Measurements from ENCODE around the gene BUD13. TPM values are rescaled to one million over a fixed set of nuclear protein-coding genes. Genes with fewer than 3 reads are reported as not detected.
A peak's percentile ranks its signal among the peaks of the same experiment; 100 is the strongest.

Gene BUD13
- polyA plus RNA-seq, 2 of the 4 experiments (the other 2 are of a cell fraction): 9.8 to 16.2 TPM

DNA sequence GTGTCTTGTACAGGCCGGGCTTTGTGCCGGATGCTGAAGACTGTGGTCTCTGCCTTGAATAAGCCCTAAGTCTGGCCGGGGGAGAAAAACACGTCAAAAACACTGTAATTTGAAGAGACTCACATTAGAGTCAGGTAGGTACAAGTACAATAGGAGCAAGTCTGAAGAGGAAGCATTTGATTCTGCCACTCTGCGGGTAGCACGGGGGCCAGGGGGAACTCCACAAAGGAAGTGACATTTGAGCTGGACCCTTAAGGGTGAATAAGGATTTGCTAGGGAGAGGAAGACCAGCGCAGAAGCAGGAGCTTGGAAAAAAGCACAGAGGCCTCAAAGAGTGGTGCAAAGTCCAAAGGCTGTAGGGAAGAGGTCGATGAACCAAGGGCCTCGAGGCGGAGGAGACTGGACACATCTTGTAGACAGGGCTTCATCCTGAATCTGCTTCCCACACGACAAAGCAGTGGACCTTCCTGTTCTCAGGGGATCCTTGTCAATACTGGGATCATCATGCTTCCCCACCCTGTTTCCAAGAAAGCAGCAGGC, 38.7 kb downstream of the BUD13 start:
- CTCF ChIA-PET: interaction anchor here (0.6 to 3.6 kb wide), 11 partner anchors 9 to 1021 kb away, joined by 3 to 31 read pairs (median 7); no protein-coding TSS in a partner anchor
- DNase-seq (ENCODE audit: low read depth in 1 of 2, low spot score in 1 of 2) (no peak), FAIRE-seq (no peak), ATAC-seq (no peak)
- Histone ChIP-seq H3K27ac (no peak overlapping the region), H3K4me3 (no peak overlapping the region), H3K9me3 (no peaks in the 10 kb centered on the region), H3K4me1 (no peaks in the 10 kb centered on the region), H3K4me2 (no peak overlapping the region)
- POLR2A ChIA-PET: no interaction called here
- TF ChIP-seq HOXB5 (CRISPR knock-in tag; IDR thresholded peaks at IDR 0.05): no peak
- TF ChIP-seq, protein P1, sequence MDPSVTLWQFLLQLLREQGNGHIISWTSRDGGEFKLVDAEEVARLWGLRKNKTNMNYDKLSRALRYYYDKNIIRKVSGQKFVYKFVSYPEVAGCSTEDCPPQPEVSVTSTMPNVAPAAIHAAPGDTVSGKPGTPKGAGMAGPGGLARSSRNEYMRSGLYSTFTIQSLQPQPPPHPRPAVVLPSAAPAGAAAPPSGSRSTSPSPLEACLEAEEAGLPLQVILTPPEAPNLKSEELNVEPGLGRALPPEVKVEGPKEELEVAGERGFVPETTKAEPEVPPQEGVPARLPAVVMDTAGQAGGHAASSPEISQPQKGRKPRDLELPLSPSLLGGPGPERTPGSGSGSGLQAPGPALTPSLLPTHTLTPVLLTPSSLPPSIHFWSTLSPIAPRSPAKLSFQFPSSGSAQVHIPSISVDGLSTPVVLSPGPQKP (IDR thresholded peaks at IDR 0.05; ENCODE audit: low read depth, low read length): no peak
- TF ChIP-seq FOSL2 (IDR thresholded peaks at IDR 0.05): no peak
- no peak for TF ChIP-seq FOSL2 (CRISPR knock-in tag; IDR thresholded peaks at IDR 0.05)
- no peak for TF ChIP-seq RFX5 (IDR thresholded peaks at IDR 0.05)
- TF ChIP-seq RAD21 (conservative IDR thresholded peaks at IDR 0.05 in 1 of 2, IDR thresholded peaks at IDR 0.05 in 1 of 2): no peak
- no peak for TF ChIP-seq HDAC2 (IDR thresholded peaks at IDR 0.05)
- TF ChIP-seq POLR2A (IDR thresholded peaks at IDR 0.05; ENCODE audit: low read length): no peak
- no peak for TF ChIP-seq FOXS1 (CRISPR knock-in tag; IDR thresholded peaks at IDR 0.05)
- TF ChIP-seq, protein P2, sequence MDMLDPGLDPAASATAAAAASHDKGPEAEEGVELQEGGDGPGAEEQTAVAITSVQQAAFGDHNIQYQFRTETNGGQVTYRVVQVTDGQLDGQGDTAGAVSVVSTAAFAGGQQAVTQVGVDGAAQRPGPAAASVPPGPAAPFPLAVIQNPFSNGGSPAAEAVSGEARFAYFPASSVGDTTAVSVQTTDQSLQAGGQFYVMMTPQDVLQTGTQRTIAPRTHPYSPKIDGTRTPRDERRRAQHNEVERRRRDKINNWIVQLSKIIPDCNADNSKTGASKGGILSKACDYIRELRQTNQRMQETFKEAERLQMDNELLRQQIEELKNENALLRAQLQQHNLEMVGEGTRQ (IDR thresholded peaks at IDR 0.05): no peak
- TF ChIP-seq CEBPB (IDR thresholded peaks at IDR 0.05): no peak
- 80% methylated on average over 11 of the region's 11 CpGs for WGBS (ENCODE audit: missing lambda C conversion rate)

DNA sequence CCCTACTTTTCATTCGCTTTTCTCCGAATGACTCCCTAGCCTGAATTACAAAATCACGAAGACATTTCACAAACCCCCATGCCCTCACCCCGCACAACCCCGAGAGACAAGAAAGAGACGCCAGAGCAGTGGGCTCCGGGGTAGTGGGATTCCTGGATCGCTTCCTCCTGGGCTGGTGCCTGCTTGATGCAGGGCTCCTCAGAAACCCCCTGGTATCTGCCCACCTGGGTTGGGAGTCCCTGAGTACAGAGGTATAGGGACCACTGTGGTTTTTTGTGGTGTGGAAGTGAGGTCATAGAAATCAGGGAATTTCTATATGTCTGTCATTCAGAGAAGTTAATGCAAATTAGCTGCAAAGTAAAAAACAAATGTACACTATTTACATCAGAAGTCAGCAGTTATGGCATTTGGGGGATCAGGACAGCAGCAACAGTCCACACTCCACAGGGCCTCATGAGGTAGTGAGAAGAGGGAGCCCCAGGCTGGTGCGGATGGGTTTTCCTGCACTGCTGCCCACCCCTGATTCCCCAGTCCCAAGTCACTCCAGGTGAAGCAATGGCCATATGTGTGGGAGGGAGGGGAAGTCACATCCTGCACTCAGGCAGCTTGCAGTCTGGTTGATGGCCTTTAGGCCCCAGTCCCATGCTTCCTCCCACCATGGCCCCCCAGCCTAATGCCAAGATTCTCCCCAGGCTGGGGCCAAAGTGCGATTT, 39.6 kb downstream of the BUD13 start:
- H3K4me2 ChIP-seq: no peak overlapping the region
- DNase-seq (ENCODE audit: low read depth in 1 of 2, low spot score in 1 of 2) (no peak), ATAC-seq (peak in 1 of 2 experiments; percentile 15; a peak in 2 of 6 replicates), FAIRE-seq (no peak)
- no peak overlapping the region for H3K27ac ChIP-seq
- no peak for TF ChIP-seq EHMT2 (IDR thresholded peaks at IDR 0.05; ENCODE audit: low read depth)
- no peak for TF ChIP-seq MAZ (IDR thresholded peaks at IDR 0.05; ENCODE audit: borderline replicate concordance, low read depth, low read length)
- no peak for TF ChIP-seq NPAS2 (CRISPR knock-in tag; IDR thresholded peaks at IDR 0.05; ENCODE audit: borderline replicate concordance)
- no peak for TF ChIP-seq BHLHE40 (IDR thresholded peaks at IDR 0.05; ENCODE audit: low read depth, low read length)
- TF ChIP-seq, protein P3, sequence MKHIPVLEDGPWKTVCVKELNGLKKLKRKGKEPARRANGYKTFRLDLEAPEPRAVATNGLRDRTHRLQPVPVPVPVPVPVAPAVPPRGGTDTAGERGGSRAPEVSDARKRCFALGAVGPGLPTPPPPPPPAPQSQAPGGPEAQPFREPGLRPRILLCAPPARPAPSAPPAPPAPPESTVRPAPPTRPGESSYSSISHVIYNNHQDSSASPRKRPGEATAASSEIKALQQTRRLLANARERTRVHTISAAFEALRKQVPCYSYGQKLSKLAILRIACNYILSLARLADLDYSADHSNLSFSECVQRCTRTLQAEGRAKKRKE (CRISPR knock-in tag; IDR thresholded peaks at IDR 0.05; ENCODE audit: low read depth): no peak
- no peak for TF ChIP-seq RAD21 (conservative IDR thresholded peaks at IDR 0.05 in 1 of 2, IDR thresholded peaks at IDR 0.05 in 1 of 2)
- TF ChIP-seq HOXA7 (CRISPR knock-in tag; IDR thresholded peaks at IDR 0.05): no peak
- no peak for TF ChIP-seq CHD4 (IDR thresholded peaks at IDR 0.05; ENCODE audit: borderline replicate concordance)
- no peak for TF ChIP-seq TP53 (CRISPR knock-in tag; IDR thresholded peaks at IDR 0.05)
- no peak for TF ChIP-seq FOXS1 (CRISPR knock-in tag; IDR thresholded peaks at IDR 0.05)
- TF ChIP-seq, protein P4, sequence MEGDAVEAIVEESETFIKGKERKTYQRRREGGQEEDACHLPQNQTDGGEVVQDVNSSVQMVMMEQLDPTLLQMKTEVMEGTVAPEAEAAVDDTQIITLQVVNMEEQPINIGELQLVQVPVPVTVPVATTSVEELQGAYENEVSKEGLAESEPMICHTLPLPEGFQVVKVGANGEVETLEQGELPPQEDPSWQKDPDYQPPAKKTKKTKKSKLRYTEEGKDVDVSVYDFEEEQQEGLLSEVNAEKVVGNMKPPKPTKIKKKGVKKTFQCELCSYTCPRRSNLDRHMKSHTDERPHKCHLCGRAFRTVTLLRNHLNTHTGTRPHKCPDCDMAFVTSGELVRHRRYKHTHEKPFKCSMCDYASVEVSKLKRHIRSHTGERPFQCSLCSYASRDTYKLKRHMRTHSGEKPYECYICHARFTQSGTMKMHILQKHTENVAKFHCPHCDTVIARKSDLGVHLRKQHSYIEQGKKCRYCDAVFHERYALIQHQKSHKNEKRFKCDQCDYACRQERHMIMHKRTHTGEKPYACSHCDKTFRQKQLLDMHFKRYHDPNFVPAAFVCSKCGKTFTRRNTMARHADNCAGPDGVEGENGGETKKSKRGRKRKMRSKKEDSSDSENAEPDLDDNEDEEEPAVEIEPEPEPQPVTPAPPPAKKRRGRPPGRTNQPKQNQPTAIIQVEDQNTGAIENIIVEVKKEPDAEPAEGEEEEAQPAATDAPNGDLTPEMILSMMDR (IDR thresholded peaks at IDR 0.05): no peak
- TF ChIP-seq HOXB5 (CRISPR knock-in tag; IDR thresholded peaks at IDR 0.05): no peak
- TF ChIP-seq ESRRA (IDR thresholded peaks at IDR 0.05; ENCODE audit: borderline replicate concordance, low read length): no peak
- TF ChIP-seq SMC3 (IDR thresholded peaks at IDR 0.05): no peak
- TF ChIP-seq FOSB (CRISPR knock-in tag; IDR thresholded peaks at IDR 0.05): no peak
- no peak for TF ChIP-seq TFCP2L1 (CRISPR knock-in tag; IDR thresholded peaks at IDR 0.05)
- WGBS (ENCODE audit: missing lambda C conversion rate): 29% methylated on average over 4 of the region's 10 CpGs
- no peak overlapping the region for H3K4me3 ChIP-seq
- ChIA-PET CTCF (interaction anchor here (1.0 to 3.6 kb wide), 19 partner anchors 10 to 496 kb away, joined by 3 to 31 read pairs (median 5); no protein-coding TSS in a partner anchor), POLR2A (interaction anchor here (1.1 kb wide), 1 partner anchor 54 kb away, joined by 3 read pairs; no protein-coding TSS in a partner anchor)
- no peaks in the 10 kb centered on the region for H3K9me3 ChIP-seq
- no peaks in the 10 kb centered on the region for H3K4me1 ChIP-seq
